K562 (cell line): Measurements from ENCODE around the gene SASH3. TPM values are rescaled to one million over a fixed set of nuclear protein-coding genes. Genes with fewer than 3 reads are reported as not detected.

Experiments used
- AFF1 ChIP-seq, 2 experiments: fragments of 450-650 bp; IDR thresholded peaks; 2 replicates each; pipeline ENCODE4 v1.6.1; 2018; ENCODE audit warnings: mild to moderate bottlenecking in 2 of 2, low read depth in 1 of 2; ENCODE audit not compliant: partially characterized antibody in 2 of 2
- ARID4B ChIP-seq: sonication (generic); formaldehyde crosslinking; IDR thresholded peaks from 2 replicates; pipeline ENCODE4 v1.8.0; 2022; ENCODE audit warnings: mild to moderate bottlenecking, missing genetic modification reagents
- CHD1 ChIP-seq: fragments of 200-600 bp; sonication (generic); IDR thresholded peaks from one replicate; pipeline ENCODE4 v1.6.1; 2012; ENCODE audit warnings: mild to moderate bottlenecking, moderate library complexity, low read length, inconsistent platforms
- CHD2 ChIP-seq: IDR thresholded peaks from 2 replicates; pipeline ENCODE4 v1.6.1; 2011; ENCODE audit warnings: low read depth, low read length
- CREBBP ChIP-seq: IDR thresholded peaks from one replicate; pipeline ENCODE4 v1.6.1; 2012; ENCODE audit warnings: low read depth, mild to moderate bottlenecking, control low read depth, inconsistent platforms, low read length
- CXXC5 ChIP-seq: fragments of 250-450 bp; sonication (Bioruptor Pico); IDR thresholded peaks from 2 replicates; pipeline ENCODE4 v1.8.0; 2022; ENCODE audit warnings: inconsistent platforms, mild to moderate bottlenecking, moderate library complexity
- ETS1 ChIP-seq: conservative IDR thresholded peaks from 2 replicates; pipeline ENCODE4 v1.6.1; 2011; ENCODE audit warnings: low read depth, mild to moderate bottlenecking, low read length; ENCODE audit not compliant: control insufficient read depth
- FIP1L1 ChIP-seq: fragments of 200-400 bp; formaldehyde crosslinking; IDR thresholded peaks from 2 replicates; pipeline ENCODE4 v1.6.1; 2018; ENCODE audit warnings: mild to moderate bottlenecking, low read depth, low read length; ENCODE audit not compliant: poor library complexity, severe bottlenecking
- FOS ChIP-seq: IDR thresholded peaks from 3 replicates; pipeline ENCODE4 v1.6.1; 2011; ENCODE audit not compliant: insufficient read length; ENCODE audit errors: extremely low read depth
- GTF2A2 ChIP-seq: IDR thresholded peaks from 2 replicates; pipeline ENCODE4 v1.6.1; 2016; ENCODE audit warnings: mild to moderate bottlenecking, missing genetic modification characterization, missing compliant biosample characterization
- SMARCC2 ChIP-seq: fragments of 450-650 bp; IDR thresholded peaks from 2 replicates; pipeline ENCODE4 v1.6.1; 2017; ENCODE audit warnings: antibody characterized with exemption, moderate library complexity, mild to moderate bottlenecking, low read depth
- YY1 ChIP-seq, 3 experiments: IDR thresholded peaks; 2 replicates each; pipeline ENCODE4 v1.6.1; 2011; ENCODE audit warnings: low read length in 2 of 3, mild to moderate bottlenecking in 2 of 3, moderate library complexity in 2 of 3, borderline replicate concordance in 1 of 3, control low read depth in 1 of 3, low read depth in 1 of 3; ENCODE audit not compliant: insufficient read depth in 3 of 3, insufficient replicate concordance in 2 of 3, control insufficient read depth in 1 of 3, insufficient read length in 1 of 3; ENCODE audit errors: extremely low read depth in 1 of 3
- ZBED1 ChIP-seq: IDR thresholded peaks from 2 replicates; pipeline ENCODE4 v1.6.1; 2014
- ZNF79 ChIP-seq: fragments of 250-450 bp; sonication (Bioruptor Pico); IDR thresholded peaks from 2 replicates; pipeline ENCODE4 v1.4.0; 2020; ENCODE audit warnings: low read depth, mild to moderate bottlenecking, moderate library complexity
- polyA plus RNA-seq, 8 experiments: library from polyadenylated mRNA; depleted of rRNA in 4 of 8; stranded (reverse) in 5 of 8; unstranded in 3 of 8; fragments of >200 nt; fragmentation: Nextera tagmentation in 2 of 8; fragmentation: Illumina TruSeq in 1 of 8; extraction: Ambion mirVana in 2 of 8; extraction: Trizol in 1 of 8; gene quantifications; 2 replicates each; pipeline versions ENCODE4 v1.2.1 to v1.2.3, GENCODE V29; 2011 to 2014; ENCODE audit warnings: inconsistent platforms in 1 of 8, missing spikeins in 1 of 8
- total RNA-seq, 7 experiments: library from RNA; depleted of rRNA in 6 of 7; stranded (reverse); fragments of >200 nt in 6 of 7; fragmentation: Illumina TruSeq in 2 of 7; extraction: Trizol in 2 of 7; gene quantifications; 2 replicates each; pipeline versions ENCODE4 v1.2.1 to v1.2.3, GENCODE V29; 2011 to 2021; ENCODE audit warnings: low replicate concordance in 1 of 7

The SASH3 gene
- total and polyA plus RNA-seq, 9 of the 15 experiments (the other 6 are each of a cell fraction or from before 2014, with no cell fraction given) = 0.03 to 0.72 (median 0.08) TPM

- TF ChIP-seq YY1 (IDR thresholded peaks at IDR 0.05; ENCODE audit: borderline replicate concordance in 1 of 3, control insufficient read depth in 1 of 3, extremely low read depth in 1 of 3, insufficient read depth in 3 of 3, insufficient read length in 1 of 3, insufficient replicate concordance in 2 of 3, low read depth in 1 of 3, low read length in 2 of 3) = peak in 1 of 3 experiments; percentile 41
- peak; percentile 66 for TF ChIP-seq CXXC5 (CRISPR knock-in tag)
- no peak for TF ChIP-seq SMARCC2
- no peak for TF ChIP-seq CHD1
- peak; percentile 81 for TF ChIP-seq FOS
- TF ChIP-seq FIP1L1 = peak; percentile 37
- 0 out of 2 replicates have a peak, but pooled peaks have one; percentile 22 for TF ChIP-seq ETS1
- no peak for TF ChIP-seq GTF2A2 (tag)
- no peak for TF ChIP-seq AFF1 (IDR thresholded peaks at IDR 0.05; ENCODE audit: low read depth in 1 of 2, partially characterized antibody in 2 of 2)
- 0 out of 2 replicates have a peak, but pooled peaks have one; percentile 42 for TF ChIP-seq ARID4B (CRISPR knock-in tag)
- no peak for TF ChIP-seq ZBED1
- no peak for TF ChIP-seq CREBBP
- TF ChIP-seq CHD2 = peak; percentile 72
- no peak for TF ChIP-seq ZNF79 (CRISPR knock-in tag)
Measured at GRCh38 chrX:129843459-129844306, 63.9 kb downstream of the SASH3 start, which contains the start of gene ZDHHC9 (continued).
